Measurements from ENCODE around the gene KCNAB2.

KCNAB2 gene

DNA sequence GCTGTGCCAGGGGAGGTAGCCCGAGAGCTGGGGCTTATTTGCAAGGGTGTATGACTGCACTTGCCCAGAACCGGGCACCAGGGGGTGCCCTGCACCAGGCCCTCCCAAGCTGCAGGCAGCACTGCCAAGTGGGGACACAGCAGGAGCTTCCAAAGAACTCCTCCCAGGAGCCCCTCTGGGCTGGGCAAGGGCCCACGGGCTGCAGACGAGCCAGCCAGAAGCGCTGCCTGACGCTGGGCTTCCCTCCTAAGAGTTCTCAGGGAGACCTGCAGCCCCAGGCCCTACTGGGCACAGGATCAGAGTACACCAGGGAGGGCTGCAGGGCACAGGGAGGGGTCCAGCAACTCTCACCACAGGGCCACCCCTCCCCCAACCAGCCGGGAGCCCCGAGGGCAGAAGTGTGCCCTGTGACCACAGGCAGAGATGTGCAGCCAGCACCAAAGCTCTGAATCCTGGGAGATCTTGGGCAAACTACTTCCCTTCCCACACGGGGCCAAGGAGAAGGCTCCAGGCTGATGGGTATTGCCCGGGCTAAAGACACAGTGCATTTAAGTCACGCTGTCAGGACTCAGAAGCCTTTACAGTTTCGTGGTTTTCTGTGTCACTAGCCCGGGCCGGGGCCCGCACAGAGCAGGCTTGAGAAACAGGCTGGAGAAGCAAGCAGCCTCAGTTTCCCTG, 63.4 kb downstream of the KCNAB2 start:
- H3K36me3 Mint-ChIP-seq: peaks cover 0 to 5% of the 10 kb centered on the region in 2 donors

DNA sequence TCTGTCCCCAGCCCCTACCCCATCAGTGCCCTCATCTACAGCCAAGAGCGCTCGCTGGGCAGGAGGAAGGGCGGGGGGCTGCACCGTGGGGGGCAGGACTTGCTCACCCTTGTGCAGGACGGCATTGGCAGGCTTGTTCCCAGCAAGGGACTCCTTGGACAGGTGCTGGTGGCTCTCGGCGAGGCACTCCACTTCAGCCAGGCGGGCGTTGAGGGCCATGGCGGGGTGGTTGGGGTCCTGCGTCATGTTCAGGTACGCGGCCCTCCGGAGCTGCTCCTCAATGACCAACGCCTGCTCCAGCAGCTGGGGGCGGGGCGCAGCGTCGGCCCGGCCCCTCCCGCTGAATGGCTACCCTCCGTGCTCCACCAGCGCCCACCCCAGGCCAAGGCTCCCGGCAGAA, 64.0 kb downstream of the KCNAB2 start:
- no peak for DNase-seq
- Mint-ChIP-seq H3K36me3 (peaks cover 0 to 5% of the 10 kb centered on the region in 2 donors), H3K9me3 (peaks cover 4 to 7% of the 10 kb centered on the region in 2 donors), H3K27ac (no peak overlapping the region), H3K4me3 (no peak overlapping the region), H3K4me1 (no peaks in the 10 kb centered on the region), H3K27me3 (peaks cover 32 to 47% of the 10 kb centered on the region in 2 donors)
- ATAC-seq (replicated peaks): no peak

More for the DNA sequence above, 63.4 kb downstream of the KCNAB2 start:
- peak; percentile 88 to 94 for ATAC-seq (replicated peaks)
- Mint-ChIP-seq H3K27ac (no peak overlapping the region), H3K4me3 (no peak overlapping the region), H3K4me1 (no peaks in the 10 kb centered on the region), H3K27me3 (peaks cover 32 to 47% of the 10 kb centered on the region in 2 donors), H3K9me3 (peaks cover 3 to 7% of the 10 kb centered on the region in 2 donors)
- no peak for DNase-seq

DNA sequence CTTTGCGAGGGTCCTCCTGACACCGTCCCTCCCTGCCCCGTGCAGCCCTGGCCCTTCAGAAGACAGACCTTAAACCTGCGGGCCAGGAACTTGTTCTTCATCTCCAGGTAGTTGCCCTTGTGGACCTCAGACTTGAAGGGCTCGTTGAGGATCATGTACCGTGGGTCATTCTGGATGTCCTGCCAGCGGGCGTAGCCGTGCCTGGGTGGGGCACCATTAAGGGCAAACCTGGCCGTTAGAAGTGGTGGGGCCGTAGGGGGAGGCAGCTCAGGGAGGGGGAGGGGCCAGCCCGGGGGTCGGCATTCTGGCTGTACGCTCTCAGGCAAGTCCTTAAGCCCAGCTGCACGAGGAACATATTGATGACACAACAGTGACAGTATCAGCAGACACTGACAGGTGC, 64.6 kb downstream of the KCNAB2 start:
- Mint-ChIP-seq H3K36me3 (peaks cover 0 to 5% of the 10 kb centered on the region in 2 donors), H3K4me3 (no peak overlapping the region), H3K27ac (no peak overlapping the region), H3K9me3 (peaks cover 6 to 9% of the 10 kb centered on the region in 2 donors), H3K27me3 (peaks cover 32 to 47% of the 10 kb centered on the region in 2 donors), H3K4me1 (no peaks in the 10 kb centered on the region)
- DNase-seq: no peak
- no peak for ATAC-seq (replicated peaks)

DNA sequence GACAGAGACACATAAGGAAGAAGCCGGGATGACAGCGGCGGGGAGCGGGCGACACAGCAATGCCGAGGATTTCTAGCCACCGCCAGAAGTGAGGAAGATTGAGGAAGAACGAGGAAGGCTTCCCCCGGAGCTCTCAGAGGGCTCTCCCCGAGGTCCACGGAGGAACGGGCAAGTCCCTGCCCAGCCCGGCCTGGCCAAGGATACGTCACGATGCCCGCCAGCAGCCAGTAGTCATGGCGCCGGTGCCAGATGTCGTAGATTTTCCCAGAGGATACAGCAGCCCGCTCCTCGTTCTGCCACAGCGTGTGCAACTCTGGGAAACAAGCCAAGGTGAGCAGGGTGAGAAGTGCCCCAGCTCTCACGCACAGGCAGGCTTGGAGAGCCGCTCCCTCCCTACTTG, 65.9 kb downstream of the KCNAB2 start:
- DNase-seq: no peak
- Mint-ChIP-seq H3K27ac (no peak overlapping the region), H3K4me3 (no peak overlapping the region), H3K4me1 (no peaks in the 10 kb centered on the region), H3K9me3 (peaks cover 7 to 12% of the 10 kb centered on the region in 2 donors), H3K27me3 (peaks cover 32 to 47% of the 10 kb centered on the region in 2 donors), H3K36me3 (peaks cover 0 to 5% of the 10 kb centered on the region in 2 donors)
- no peak for ATAC-seq (replicated peaks)

DNA sequence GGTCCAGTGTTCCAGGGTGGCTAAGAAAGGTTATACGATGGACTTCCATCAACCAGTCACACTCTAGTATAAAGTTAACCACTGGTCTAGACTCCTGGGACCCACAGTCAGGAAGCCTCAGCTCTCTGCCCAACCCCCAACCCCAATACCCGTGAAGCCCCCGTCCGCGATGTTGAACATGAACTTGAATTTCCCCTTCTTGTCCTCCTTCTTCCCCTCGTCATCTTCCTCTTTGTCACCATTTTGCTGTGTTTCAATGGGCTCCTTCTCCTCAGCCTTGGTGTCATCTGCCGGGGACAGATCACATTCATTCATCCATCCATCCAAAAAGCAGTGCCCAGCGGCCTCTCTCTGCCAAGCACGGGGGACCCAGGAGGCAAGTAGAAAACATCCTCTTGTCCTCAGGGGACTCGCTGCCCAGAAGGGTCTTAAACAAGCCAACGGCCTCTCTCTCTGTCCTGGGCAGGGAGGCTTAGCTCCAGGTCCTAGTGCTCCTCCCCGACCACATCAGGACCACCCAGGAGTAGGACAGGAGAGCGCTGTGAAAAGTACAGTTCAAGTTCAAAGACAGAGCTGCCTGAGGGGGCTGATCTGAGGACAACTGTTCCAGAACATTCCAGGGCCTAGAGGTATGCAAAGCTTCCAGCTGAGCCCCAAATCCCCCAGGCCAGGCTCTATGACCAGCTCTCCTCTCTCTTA, 66.5 kb downstream of the KCNAB2 start:
- no peak for DNase-seq
- Mint-ChIP-seq H3K36me3 (peaks cover 3 to 5% of the 10 kb centered on the region in 2 donors), H3K27ac (no peak overlapping the region), H3K9me3 (peaks cover 12 to 16% of the 10 kb centered on the region in 2 donors), H3K27me3 (peaks cover 30 to 48% of the 10 kb centered on the region in 2 donors), H3K4me1 (no peaks in the 10 kb centered on the region), H3K4me3 (no peak overlapping the region)
- no peak for ATAC-seq (replicated peaks)

DNA sequence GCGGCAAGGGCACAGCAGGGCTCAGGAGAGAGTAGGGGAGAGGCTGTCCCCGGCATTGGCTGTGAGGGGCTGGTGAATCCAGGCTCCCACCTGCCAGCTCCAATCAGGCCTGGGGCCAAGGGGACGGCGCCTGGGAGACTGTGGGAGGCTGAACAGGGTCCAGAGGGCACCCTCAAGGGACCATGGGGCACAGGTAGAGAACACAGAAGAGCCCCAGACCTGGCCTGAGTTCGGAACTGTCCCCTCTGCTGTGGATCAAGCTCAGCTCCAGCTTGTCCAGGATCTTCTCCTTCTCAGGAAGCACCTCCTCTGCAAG, 67.0 kb downstream of the KCNAB2 start:
- H3K4me1 Mint-ChIP-seq: no peaks in the 10 kb centered on the region
- H3K36me3 Mint-ChIP-seq: peaks cover 0 to 3% of the 10 kb centered on the region in 2 donors
- DNase-seq (no peak), ATAC-seq (replicated peaks) (no peak)
- H3K9me3 Mint-ChIP-seq: peaks cover 11% of the 10 kb centered on the region in 2 donors
- peaks cover 25 to 43% of the 10 kb centered on the region in 2 donors for H3K27me3 Mint-ChIP-seq
- no peak overlapping the region for H3K4me3 Mint-ChIP-seq
- no peak overlapping the region for H3K27ac Mint-ChIP-seq

DNA sequence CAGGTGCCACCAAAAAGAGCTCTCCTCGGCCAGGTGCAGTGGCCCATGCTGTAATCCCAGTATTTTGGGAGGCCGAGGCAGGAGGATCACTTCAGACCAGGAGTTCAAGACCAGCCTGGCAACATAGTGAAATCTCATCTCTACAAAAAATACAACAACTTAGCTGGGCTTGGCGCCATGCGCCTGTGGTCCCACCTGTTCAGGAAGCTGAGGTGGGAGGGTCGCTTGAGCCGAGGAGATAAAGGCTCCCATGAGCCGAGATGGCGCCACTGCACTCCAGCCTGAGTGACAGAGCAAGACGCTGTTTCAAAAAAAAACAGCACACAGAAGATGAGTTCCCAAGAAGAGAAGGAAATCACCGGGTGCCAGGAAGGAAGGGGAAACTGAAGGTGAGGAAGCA, 67.4 kb downstream of the KCNAB2 start:
- Mint-ChIP-seq H3K27ac (no peak overlapping the region), H3K36me3 (peaks cover 0 to 3% of the 10 kb centered on the region in 2 donors), H3K4me3 (no peak overlapping the region)

DNA sequence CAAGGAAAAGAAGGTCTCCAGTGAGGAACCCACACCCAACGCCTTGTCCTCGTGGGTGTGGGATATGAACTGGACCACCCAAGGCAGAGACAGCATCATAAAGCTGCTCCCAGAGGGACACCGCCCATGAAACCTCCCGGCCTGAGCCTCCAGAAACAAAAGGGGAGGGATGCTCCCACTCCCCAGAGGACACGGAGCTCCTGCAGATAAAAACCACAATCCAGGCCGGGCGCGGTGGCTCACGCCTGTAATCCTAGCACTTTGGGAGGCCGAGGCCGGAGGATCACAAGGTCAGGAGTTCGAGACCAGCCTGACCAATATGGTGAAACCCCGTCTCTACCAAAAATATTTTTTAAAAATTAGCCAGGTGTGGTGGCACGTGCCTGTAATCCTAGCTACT, 68.1 kb downstream of the KCNAB2 start:
- peaks cover 14 to 32% of the 10 kb centered on the region in 2 donors for H3K27me3 Mint-ChIP-seq

More for the DNA sequence above, 67.4 kb downstream of the KCNAB2 start:
- ATAC-seq (replicated peaks) (no peak), DNase-seq (no peak)
- H3K9me3 Mint-ChIP-seq: peaks cover 11 to 14% of the 10 kb centered on the region in 2 donors
- H3K27me3 Mint-ChIP-seq: peaks cover 20 to 39% of the 10 kb centered on the region in 2 donors
- H3K4me1 Mint-ChIP-seq: no peaks in the 10 kb centered on the region

DNA sequence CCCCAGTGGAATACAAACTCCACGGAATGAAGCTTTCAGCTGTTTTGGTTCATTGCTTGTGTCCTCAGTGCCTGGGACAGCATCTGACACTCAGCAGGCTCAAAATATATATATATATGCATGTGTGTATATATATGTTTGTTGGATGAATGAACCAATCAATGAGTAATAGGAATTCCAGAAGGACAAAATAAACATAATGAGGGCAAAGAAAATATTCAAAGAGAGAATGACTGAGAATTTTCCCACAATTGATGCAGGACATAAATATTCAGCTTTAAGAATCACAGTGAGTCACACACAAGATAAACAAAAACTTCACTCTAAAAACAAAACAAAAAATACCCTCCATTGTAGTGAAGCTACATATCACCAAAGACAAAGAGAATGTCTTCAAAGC, 70.4 kb downstream of the KCNAB2 start:
- peaks cover 6 to 16% of the 10 kb centered on the region in 2 donors for H3K27me3 Mint-ChIP-seq
- no peak for ATAC-seq (replicated peaks)

More for the DNA sequence above, 68.1 kb downstream of the KCNAB2 start:
- Mint-ChIP-seq H3K27ac (no peak overlapping the region), H3K36me3 (peaks cover 0 to 3% of the 10 kb centered on the region in 2 donors), H3K4me3 (no peak overlapping the region), H3K4me1 (no peaks in the 10 kb centered on the region), H3K9me3 (peaks cover 11 to 14% of the 10 kb centered on the region in 2 donors)
- DNase-seq (no peak), ATAC-seq (replicated peaks) (no peak)

DNA sequence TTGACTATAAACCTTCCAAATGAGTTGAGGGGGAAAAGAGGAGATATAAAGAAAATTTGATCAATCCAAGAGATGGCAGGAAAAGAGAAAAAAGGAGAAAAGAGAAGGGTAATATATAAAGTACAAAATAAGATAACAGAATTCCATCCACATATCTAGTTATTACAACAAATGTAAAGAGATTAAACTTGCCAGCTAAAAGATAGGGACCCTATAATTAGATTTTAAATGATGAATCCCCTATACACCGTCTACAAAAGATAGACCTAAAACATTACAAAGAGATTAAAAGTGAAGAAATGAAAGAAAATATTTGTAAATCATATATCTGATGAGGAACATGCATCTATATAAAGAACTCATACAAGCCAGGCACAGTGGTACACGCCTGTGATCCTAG, 71.4 kb downstream of the KCNAB2 start:
- H3K27ac Mint-ChIP-seq: no peak overlapping the region
- no peak for ATAC-seq (replicated peaks)
- no peak overlapping the region for H3K4me3 Mint-ChIP-seq
- H3K27me3 Mint-ChIP-seq: peaks cover 8 to 12% of the 10 kb centered on the region in 2 donors
- no peaks in the 10 kb centered on the region for H3K4me1 Mint-ChIP-seq
- peaks cover 11 to 14% of the 10 kb centered on the region in 2 donors for H3K9me3 Mint-ChIP-seq
- peaks cover 0 to 3% of the 10 kb centered on the region in 2 donors for H3K36me3 Mint-ChIP-seq
- DNase-seq: no peak

More for the DNA sequence above, 70.4 kb downstream of the KCNAB2 start:
- H3K9me3 Mint-ChIP-seq: peaks cover 11 to 14% of the 10 kb centered on the region in 2 donors
- no peak for DNase-seq
- H3K36me3 Mint-ChIP-seq: peaks cover 0 to 3% of the 10 kb centered on the region in 2 donors
- no peak overlapping the region for H3K4me3 Mint-ChIP-seq
- no peak overlapping the region for H3K27ac Mint-ChIP-seq
- H3K4me1 Mint-ChIP-seq: no peaks in the 10 kb centered on the region

DNA sequence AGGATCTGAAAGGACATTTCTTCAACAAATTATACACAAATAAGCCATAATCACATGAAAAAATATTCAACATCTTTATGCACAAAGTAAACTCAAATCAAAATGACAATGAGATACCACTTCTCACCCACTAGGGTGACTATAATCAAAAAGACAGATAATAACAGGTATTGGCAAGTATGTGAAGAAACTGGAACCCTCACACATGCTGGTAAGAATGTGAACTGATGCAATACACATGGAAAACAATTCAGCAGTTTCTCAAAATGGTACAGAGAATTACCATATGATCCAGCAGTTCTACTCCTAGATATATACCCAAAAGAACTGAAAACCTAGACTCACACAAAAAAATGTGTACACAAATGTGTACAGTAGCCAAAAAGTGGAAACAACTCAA, 71.9 kb downstream of the KCNAB2 start:
- Mint-ChIP-seq H3K9me3 (peaks cover 11 to 14% of the 10 kb centered on the region in 2 donors), H3K4me1 (no peaks in the 10 kb centered on the region), H3K27me3 (peaks cover 5 to 12% of the 10 kb centered on the region in 2 donors), H3K27ac (no peak overlapping the region), H3K36me3 (peaks cover 0 to 3% of the 10 kb centered on the region in 2 donors), H3K4me3 (no peak overlapping the region)
- DNase-seq (no peak), ATAC-seq (replicated peaks) (no peak)

DNA sequence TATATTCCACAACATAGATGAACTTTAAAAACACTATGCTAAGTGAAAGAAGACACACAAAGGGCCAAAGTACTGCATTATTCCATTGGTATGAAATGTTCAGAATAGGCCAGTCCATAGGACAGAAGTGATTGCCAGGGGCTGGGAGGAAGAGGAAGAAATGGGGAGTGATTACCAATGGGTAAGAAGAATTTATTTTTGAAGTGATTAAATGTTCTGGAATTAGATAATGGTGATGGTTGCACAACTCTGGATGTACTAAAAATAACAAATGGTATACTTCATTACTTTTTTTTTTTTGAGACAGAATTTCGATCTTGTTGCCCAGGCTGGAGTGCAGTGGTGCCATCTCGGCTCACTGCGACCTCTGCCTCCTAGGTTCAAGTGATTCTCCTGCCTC, 72.7 kb downstream of the KCNAB2 start:
- Mint-ChIP-seq H3K27me3 (peaks cover 5 to 6% of the 10 kb centered on the region in 2 donors), H3K9me3 (peaks cover 11 to 14% of the 10 kb centered on the region in 2 donors), H3K27ac (no peak overlapping the region), H3K4me1 (no peaks in the 10 kb centered on the region), H3K4me3 (no peak overlapping the region), H3K36me3 (peaks cover 0 to 3% of the 10 kb centered on the region in 2 donors)
- DNase-seq (no peak), ATAC-seq (replicated peaks) (no peak)

DNA sequence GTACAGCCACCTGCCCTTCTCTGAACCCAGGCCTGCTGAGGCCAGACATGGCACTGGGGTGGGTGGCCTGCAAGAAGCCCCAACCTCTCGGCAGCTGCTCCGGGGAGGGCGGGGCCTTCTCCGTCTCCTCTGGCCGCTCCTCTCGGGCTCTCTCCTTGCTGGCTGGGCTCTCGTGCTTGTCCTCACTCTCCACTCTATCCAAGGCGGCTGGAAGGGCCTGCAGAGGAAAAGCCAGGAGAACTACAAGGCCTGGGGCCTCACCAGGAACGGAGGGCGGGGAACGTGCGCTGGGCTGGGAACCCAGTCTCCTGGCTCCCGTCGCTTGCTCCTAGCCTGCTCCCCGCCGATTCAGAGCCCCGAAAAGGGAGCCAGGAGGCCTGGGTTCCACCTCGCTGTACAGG, 75.3 kb downstream of the KCNAB2 start:
- Mint-ChIP-seq H3K4me3 (no peak overlapping the region), H3K27ac (no peak overlapping the region), H3K27me3 (peaks cover 16 to 19% of the 10 kb centered on the region in 2 donors), H3K4me1 (no peaks in the 10 kb centered on the region), H3K36me3 (peaks cover 0 to 3% of the 10 kb centered on the region in 2 donors), H3K9me3 (peaks cover 6 to 11% of the 10 kb centered on the region in 2 donors)
- ATAC-seq (replicated peaks) (no peak), DNase-seq (no peak)

DNA sequence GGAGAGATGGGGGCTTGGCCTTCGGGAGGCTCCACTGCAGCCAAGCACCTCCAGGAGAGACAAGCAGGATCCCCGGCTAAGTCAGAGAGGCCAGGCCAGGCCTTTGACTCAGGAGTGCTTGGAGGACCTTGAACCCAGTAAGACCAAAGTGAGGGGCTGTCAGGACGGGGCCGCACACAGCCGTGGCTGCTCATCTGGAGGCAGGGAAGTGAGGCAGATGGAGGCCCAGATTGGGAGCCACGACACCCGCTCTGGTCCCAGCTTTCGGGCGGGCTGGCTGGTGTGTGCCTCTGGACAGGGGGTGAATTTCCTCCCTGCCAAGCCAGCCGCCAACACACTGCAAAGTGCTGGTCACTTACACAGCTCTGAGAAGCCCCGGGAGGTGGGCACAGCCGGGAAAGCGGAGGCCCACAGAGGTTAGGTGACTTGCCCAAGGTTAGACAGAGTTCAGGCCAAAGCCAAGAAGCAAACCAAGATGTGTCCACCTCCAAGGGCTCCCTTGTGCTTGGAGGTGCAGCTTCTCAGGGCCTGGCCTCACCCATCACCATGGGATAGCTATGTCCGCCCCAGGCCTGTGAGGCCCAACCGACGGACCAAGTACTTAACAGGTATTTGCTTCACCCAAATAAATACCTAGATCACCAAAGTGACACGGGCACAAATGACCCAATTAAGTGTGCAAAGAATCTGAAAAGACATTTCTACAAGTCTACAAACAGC, 76.1 kb downstream of the KCNAB2 start:
- Mint-ChIP-seq H3K4me3 (no peak overlapping the region), H3K4me1 (peaks cover 3% of the 10 kb centered on the region in 2 donors), H3K27ac (no peak overlapping the region), H3K9me3 (peaks cover 3 to 8% of the 10 kb centered on the region in 2 donors), H3K27me3 (peaks cover 21 to 24% of the 10 kb centered on the region in 2 donors), H3K36me3 (peaks cover 0 to 3% of the 10 kb centered on the region in 2 donors)
- no peak for ATAC-seq (replicated peaks)
- no peak for DNase-seq
